Measurements from ENCODE around the gene YES1.

Gene YES1

GRCh38 chr18:811892-812375 lies at the start of gene YES1:
Gene YES1, minus strand, starts transcription at chr18:812242. Its CDS starts 55,415 bp downstream, at chr18:756827.
- in situ Hi-C loops (cut with HindIII; ENCODE audit: low sequenced_read_pairs), result no loop called here

DNA sequence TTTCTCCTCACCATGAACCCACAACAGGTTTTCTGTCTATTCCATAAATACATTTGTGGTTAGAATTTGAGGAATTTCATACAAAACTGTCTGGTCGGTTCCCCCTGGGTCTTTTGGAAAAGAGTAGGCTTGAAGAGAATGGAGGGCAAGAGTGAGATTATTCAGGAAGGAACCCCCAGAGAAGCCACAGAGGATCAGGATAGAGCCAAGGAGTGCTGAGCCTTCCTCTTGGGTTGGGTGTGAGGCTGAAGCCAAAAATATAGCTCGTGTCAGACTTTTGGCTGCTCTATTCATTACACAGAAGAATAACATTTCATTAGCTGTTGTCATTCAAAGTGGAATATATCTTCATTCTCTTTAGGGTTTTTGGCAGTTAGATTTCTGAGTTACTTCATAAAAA lies 45.9 kb upstream of the YES1 start:
- in situ Hi-C loops (cut with HindIII; ENCODE audit: low sequenced_read_pairs), result no loop called here

GRCh38 chr18:853471-853870 lies 41.4 kb upstream of the YES1 start:
- in situ Hi-C loops (cut with HindIII; ENCODE audit: low sequenced_read_pairs), result no loop called here

DNA sequence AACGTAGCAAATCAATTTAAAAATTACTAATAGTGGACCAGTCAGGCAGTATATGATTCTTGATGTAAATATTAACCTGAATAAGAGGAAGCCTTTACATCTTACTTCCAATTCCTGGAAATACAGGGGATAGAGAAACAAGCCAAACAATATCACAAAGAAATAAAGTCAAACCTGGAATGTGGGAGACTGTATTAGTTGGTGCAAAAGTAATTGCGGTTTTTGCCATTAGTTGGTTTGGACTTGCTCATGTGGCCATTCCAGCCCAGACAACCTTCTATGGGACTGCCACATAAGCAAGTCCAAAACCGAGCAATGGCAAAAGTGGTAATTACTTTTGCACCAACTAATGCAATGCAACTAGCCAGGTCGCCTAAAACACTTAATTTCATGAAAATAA lies 38.9 kb upstream of the YES1 start:
- in situ Hi-C loops (cut with HindIII; ENCODE audit: low sequenced_read_pairs), result no loop called here

- in situ Hi-C loops (cut with HindIII; ENCODE audit: low sequenced_read_pairs), result no loop called here
Measured at GRCh38 chr18:849021-849420, 37.0 kb upstream of the YES1 start.

GRCh38 chr18:848062-848861 lies 36.2 kb upstream of the YES1 start:
- in situ Hi-C loops (cut with HindIII; ENCODE audit: low sequenced_read_pairs), result no loop called here

GRCh38 chr18:845152-845819 lies 33.2 kb upstream of the YES1 start:
- in situ Hi-C loops (cut with HindIII; ENCODE audit: low sequenced_read_pairs), result no loop called here

GRCh38 chr18:841647-842370 lies 29.8 kb upstream of the YES1 start:
- in situ Hi-C loops (cut with HindIII; ENCODE audit: low sequenced_read_pairs), result no loop called here

GRCh38 chr18:840516-840915 lies 28.5 kb upstream of the YES1 start:
- in situ Hi-C loops (cut with HindIII; ENCODE audit: low sequenced_read_pairs), result no loop called here

GRCh38 chr18:840023-840408 lies 28.0 kb upstream of the YES1 start:
- in situ Hi-C loops (cut with HindIII; ENCODE audit: low sequenced_read_pairs), result no loop called here

GRCh38 chr18:839224-840022 lies 27.4 kb upstream of the YES1 start:
- in situ Hi-C loops (cut with HindIII; ENCODE audit: low sequenced_read_pairs), result no loop called here

DNA sequence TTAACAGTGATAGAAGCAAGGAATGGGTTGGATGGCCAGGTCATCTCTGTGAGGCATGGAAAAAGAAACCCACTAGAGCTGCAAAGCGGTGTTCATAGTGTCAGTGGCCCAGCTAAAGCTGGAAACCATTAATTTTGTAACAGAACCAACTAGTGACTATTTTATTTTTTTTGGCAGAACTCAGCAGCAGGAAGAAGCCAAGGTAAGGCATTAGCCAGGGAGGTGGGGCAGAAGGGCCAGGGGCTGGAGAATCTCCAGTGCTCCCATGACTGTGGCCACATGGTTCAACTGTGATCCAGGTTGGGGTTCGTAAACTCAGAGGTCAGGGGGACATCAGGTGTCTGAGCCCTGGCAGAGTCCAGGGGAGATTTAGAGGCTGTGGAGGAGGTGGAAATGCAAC lies 25.9 kb upstream of the YES1 start:
- in situ Hi-C loops (cut with HindIII; ENCODE audit: low sequenced_read_pairs), result no loop called here

GRCh38 chr18:834082-834720 lies 22.2 kb upstream of the YES1 start:
- in situ Hi-C loops (cut with HindIII; ENCODE audit: low sequenced_read_pairs), result loop anchor here (5.0 kb wide), 1 partner anchor 217 kb away; no protein-coding TSS in a partner anchor

DNA sequence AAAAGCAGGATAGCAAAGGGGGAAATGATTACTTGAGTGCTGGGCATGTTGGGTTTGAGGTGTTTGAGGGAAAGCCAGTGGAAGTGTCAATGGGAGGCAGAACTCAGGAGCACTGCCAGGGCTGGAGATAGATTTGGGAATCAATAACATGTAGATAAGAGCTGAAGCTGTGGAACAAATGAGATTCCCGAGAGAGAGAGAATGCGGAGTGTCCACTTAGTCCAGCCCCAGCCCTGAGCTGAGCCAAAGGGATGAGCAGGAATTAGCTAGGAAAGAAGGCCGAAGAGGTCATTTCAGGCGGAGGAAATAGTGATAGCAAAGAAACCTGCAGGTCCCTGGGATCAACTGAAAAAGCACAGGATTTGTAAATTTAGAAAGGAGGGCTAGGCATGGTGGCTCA lies 21.2 kb upstream of the YES1 start:
- in situ Hi-C loops (cut with HindIII; ENCODE audit: low sequenced_read_pairs), result loop anchor here (5.0 kb wide), 1 partner anchor 216 kb away; no protein-coding TSS in a partner anchor

GRCh38 chr18:832085-832681 lies 20.1 kb upstream of the YES1 start:
- in situ Hi-C loops (cut with HindIII; ENCODE audit: low sequenced_read_pairs), result loop anchor here (5.0 kb wide), 1 partner anchor 215 kb away; no protein-coding TSS in a partner anchor

DNA sequence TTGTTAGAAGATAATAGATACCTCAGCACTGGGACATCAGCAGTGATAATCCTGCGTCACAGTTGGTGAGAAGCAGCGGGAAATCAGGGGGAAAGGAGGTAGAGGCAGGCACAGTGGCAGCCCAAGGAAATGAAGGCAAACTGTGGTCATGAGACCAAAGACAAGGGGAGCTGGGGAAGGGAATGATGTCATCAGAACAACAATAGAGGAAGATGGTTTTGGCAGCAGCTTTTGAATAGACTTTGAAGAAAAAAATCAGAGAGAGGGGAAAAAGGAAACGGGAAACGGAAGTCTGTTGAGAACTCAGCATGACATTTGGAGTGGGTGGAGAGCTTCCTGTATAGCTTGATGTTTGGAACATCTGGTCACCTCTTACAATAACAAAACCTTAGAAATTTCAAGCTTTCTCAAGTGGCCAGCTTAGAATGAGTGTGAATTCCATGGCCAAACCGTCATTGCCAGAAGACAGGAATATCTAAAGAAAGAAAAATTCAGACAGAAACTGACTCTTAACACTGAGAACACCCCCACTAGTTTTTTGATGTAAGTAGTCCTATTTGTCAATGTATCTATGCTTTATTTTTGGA lies 18.4 kb upstream of the YES1 start:
- in situ Hi-C loops (cut with HindIII; ENCODE audit: low sequenced_read_pairs), result loop anchor here (5.0 kb wide), 1 partner anchor 213 kb away; no protein-coding TSS in a partner anchor

DNA sequence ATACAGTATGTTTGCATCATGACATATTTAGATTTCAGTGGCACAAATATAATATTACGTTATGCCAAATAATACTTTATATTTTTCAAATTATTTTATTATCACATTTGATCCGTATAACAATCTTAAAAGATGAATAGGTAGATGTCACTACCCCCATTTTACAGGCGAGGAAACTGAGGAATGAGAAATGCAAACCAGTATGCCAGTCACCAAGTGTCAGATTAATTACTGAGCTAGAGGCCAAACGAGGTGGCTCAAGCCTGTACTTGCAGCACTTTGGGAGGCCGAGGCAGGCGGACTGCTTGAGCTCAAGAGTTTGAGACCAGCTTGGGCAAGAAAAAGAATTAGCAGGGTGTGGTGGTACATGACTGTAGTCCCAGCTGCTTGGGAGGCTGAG lies 17.4 kb upstream of the YES1 start:
- in situ Hi-C loops (cut with HindIII; ENCODE audit: low sequenced_read_pairs), result no loop called here

DNA sequence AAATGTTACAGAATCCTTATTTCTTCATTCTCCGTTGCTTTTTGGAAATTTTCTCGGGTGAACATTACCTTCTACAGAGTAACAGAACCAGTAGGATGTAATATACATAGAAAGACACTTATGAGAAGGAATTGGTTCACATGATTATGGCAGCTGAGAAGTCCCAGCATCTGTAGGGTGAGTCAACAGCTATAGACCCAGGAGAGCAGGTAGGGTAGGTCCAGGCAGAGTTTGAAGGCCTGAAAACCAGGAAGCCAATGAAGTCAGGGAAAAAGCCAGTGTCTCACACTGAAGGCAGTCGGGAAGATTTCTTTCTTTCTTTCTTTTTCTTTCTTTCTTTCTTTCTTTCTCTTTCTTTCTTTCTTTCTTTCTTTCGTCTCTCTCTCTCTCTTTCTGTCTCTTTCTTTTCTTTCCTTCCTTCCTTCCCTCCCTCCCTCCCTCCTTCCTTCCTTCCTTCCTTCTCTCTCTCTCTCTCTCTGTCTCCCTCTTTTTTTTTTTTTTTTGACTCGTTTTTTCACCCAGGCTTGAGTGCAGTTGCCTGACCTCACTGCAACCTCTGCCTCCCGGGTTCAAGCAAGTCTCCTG lies 15.1 kb upstream of the YES1 start:
- in situ Hi-C loops (cut with HindIII; ENCODE audit: low sequenced_read_pairs), result no loop called here
